GM23248 (cell line): ENCODE measurements around the gene GCN1.

Experiments used
- EZH2 ChIP-seq: fragments of 200-600 bp; sonication (generic); IDR thresholded peaks from 2 replicates; pipeline ENCODE4 v1.6.1; 2018; ENCODE audit warnings: antibody characterized with exemption, mild to moderate bottlenecking; ENCODE audit not compliant: insufficient read depth, poor library complexity, severe bottlenecking
- EZH2phosphoT487 ChIP-seq: fragments of 200-600 bp; sonication (generic); IDR thresholded peaks from 2 replicates; pipeline ENCODE4 v1.6.1; 2018; ENCODE audit warnings: antibody characterized with exemption, moderate library complexity, mild to moderate bottlenecking, low read depth; ENCODE audit not compliant: insufficient read depth

DNA sequence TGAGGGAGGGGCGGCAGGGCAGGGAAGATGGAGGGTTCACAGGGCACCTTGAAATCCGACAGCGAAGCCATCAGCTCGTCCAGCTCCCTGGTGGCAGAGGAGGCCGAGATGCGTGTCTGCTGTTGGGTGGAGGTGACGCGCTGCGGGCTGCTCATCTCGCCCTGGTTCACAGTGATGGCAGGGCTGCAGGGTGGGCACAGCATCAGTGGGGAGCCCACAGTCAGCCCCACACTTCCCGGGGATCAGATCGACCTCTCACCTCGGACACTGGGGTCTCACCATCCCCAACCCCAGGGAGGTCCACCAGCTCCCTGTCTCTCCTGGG is 27.0 kb upstream of the GCN1 start:
- TF ChIP-seq EZH2phosphoT487 (no peak), EZH2 (no peak)
